Activated CD8-positive, alpha-beta memory T cell treated with anti-CD3 and anti-CD28 coated beads, Interleukin-2, amount 50 U/mL, for 4 hours (primary cell): ENCODE results near the gene PHC2.

ENCODE experiments used
- DNase-seq: peaks from one replicate; pipeline ENCODE4 v3.0.0-alpha.2; 2020

The PHC2 gene

GRCh38 chr1:33414879-33415278 is 16.0 kb downstream of the PHC2 start:
- no peak for DNase-seq

- DNase-seq: no peak
These were observed 20.7 kb downstream of the PHC2 start for GRCh38 chr1:33410091-33410701.

- DNase-seq: no peak
These were observed 22.8 kb downstream of the PHC2 start for GRCh38 chr1:33408093-33408436.

- DNase-seq: no peak
These were observed 23.4 kb downstream of the PHC2 start for GRCh38 chr1:33407352-33408092.

- no peak for DNase-seq
These were observed 28.7 kb downstream of the PHC2 start for GRCh38 chr1:33402206-33402605.

- no peak for DNase-seq
These were observed 29.4 kb downstream of the PHC2 start for GRCh38 chr1:33401471-33401870.

- DNase-seq: no peak
These were observed 30.6 kb downstream of the PHC2 start for GRCh38 chr1:33400153-33400911.

GRCh38 chr1:33399375-33399774 is 31.5 kb downstream of the PHC2 start:
- DNase-seq: no peak

- no peak for DNase-seq
These were observed 32.9 kb downstream of the PHC2 start for GRCh38 chr1:33397994-33398393.

- DNase-seq: no peak
These were observed 33.8 kb downstream of the PHC2 start for GRCh38 chr1:33397125-33397506.

GRCh38 chr1:33396188-33397124 is 34.4 kb downstream of the PHC2 start:
- no peak for DNase-seq

GRCh38 chr1:33394770-33395169 is 36.1 kb downstream of the PHC2 start:
- no peak for DNase-seq

- no peak for DNase-seq
These were observed 36.9 kb downstream of the PHC2 start for GRCh38 chr1:33393991-33394390.

- DNase-seq: no peak
These were observed 37.4 kb downstream of the PHC2 start for GRCh38 chr1:33393524-33393923.

GRCh38 chr1:33392639-33393038 is 38.3 kb downstream of the PHC2 start:
- DNase-seq: no peak

- no peak for DNase-seq
These were observed 38.7 kb downstream of the PHC2 start for GRCh38 chr1:33392206-33392605.

GRCh38 chr1:33391343-33392078 is 39.4 kb downstream of the PHC2 start:
- no peak for DNase-seq

GRCh38 chr1:33390542-33390941 is 40.4 kb downstream of the PHC2 start:
- no peak for DNase-seq

- no peak for DNase-seq
These were observed 41.8 kb downstream of the PHC2 start for GRCh38 chr1:33388805-33389771.

- no peak for DNase-seq
These were observed 43.3 kb downstream of the PHC2 start for GRCh38 chr1:33387625-33388024.

- no peak for DNase-seq
These were observed 45.6 kb downstream of the PHC2 start for GRCh38 chr1:33385251-33385650.
